Tibial nerve (tissue), 4 donors: ENCODE results near the gene PSME2.

Experiments used
- EP300 ChIP-seq, 2 donors: sonication (generic); formaldehyde crosslinking; IDR thresholded peaks; one replicate each; pipeline ENCODE4 v1.6.1; 2017; ENCODE audit warnings: antibody characterized with exemption in 2 of 2, mild to moderate bottlenecking in 1 of 2
- POLR2A ChIP-seq, 2 donors: fragments of 450-650 bp; IDR thresholded peaks; one replicate each; pipeline ENCODE4 v1.6.1; 2017; ENCODE audit warnings: antibody characterized with exemption in 2 of 2, mild to moderate bottlenecking in 2 of 2, moderate library complexity in 2 of 2
- TF ChIP-seq, protein P1 (sequence below), 5 experiments: fragments of 200-600 bp in 3 of 5; fragments of 450-650 bp in 2 of 5; sonication (generic) in 3 of 5; IDR thresholded peaks; one replicate each; pipeline ENCODE4 v1.5.1; 2016 to 2019; ENCODE audit warnings: antibody characterized with exemption in 5 of 5, mild to moderate bottlenecking in 3 of 5, moderate library complexity in 2 of 5

DNA sequence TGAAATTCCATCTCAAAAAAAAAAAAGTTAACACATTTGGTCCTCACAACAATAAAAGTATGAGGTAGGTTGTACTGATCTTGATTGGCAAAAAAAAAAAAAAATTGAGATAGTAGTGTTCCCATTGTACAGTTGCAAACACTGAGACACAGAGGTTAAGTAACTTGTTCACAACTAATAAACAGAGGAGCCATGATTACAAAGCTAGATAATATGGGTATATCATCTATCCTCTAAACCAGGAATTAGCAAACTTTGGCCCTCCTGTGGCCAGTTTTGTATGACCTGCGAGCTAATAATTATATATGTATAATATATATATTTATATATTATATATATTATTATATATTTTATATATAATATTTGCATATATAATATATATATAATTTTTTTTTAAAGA, 12.7 kb downstream of the PSME2 start:
- TF ChIP-seq, protein P1, sequence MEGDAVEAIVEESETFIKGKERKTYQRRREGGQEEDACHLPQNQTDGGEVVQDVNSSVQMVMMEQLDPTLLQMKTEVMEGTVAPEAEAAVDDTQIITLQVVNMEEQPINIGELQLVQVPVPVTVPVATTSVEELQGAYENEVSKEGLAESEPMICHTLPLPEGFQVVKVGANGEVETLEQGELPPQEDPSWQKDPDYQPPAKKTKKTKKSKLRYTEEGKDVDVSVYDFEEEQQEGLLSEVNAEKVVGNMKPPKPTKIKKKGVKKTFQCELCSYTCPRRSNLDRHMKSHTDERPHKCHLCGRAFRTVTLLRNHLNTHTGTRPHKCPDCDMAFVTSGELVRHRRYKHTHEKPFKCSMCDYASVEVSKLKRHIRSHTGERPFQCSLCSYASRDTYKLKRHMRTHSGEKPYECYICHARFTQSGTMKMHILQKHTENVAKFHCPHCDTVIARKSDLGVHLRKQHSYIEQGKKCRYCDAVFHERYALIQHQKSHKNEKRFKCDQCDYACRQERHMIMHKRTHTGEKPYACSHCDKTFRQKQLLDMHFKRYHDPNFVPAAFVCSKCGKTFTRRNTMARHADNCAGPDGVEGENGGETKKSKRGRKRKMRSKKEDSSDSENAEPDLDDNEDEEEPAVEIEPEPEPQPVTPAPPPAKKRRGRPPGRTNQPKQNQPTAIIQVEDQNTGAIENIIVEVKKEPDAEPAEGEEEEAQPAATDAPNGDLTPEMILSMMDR (IDR thresholded peaks at IDR 0.05): no peak
- TF ChIP-seq EP300 (IDR thresholded peaks at IDR 0.05) (no peak), POLR2A (IDR thresholded peaks at IDR 0.05) (no peak)
